GM13976 (cell line): ENCODE data around the gene SLC35B4.

ENCODE experiments used
- DNase-seq: peaks from one replicate; pipeline ENCODE4 v3.0.0; 2012; ENCODE audit warnings: low spot score
- in situ Hi-C: fragments of 300-500 bp; cut with MboI; formaldehyde crosslinking; loops from one replicate; pipeline ENCODE4 v1.12.0; 2022; ENCODE audit warnings: low sequenced_read_pairs, mixed read lengths, inconsistent platforms; ENCODE audit not compliant: unreplicated experiment
- TF ChIP-seq, protein P1 (sequence below): IDR thresholded peaks from 2 replicates; pipeline ENCODE4 v1.5.1; 2012; ENCODE audit warnings: borderline replicate concordance, mild to moderate bottlenecking; ENCODE audit not compliant: insufficient read depth; ENCODE audit errors: extremely low read depth, missing control alignments, control extremely low read depth

Gene SLC35B4

GRCh38 chr7:134350709-134351108 lies 34.0 kb upstream of the SLC35B4 start:
- TF ChIP-seq, protein P1, sequence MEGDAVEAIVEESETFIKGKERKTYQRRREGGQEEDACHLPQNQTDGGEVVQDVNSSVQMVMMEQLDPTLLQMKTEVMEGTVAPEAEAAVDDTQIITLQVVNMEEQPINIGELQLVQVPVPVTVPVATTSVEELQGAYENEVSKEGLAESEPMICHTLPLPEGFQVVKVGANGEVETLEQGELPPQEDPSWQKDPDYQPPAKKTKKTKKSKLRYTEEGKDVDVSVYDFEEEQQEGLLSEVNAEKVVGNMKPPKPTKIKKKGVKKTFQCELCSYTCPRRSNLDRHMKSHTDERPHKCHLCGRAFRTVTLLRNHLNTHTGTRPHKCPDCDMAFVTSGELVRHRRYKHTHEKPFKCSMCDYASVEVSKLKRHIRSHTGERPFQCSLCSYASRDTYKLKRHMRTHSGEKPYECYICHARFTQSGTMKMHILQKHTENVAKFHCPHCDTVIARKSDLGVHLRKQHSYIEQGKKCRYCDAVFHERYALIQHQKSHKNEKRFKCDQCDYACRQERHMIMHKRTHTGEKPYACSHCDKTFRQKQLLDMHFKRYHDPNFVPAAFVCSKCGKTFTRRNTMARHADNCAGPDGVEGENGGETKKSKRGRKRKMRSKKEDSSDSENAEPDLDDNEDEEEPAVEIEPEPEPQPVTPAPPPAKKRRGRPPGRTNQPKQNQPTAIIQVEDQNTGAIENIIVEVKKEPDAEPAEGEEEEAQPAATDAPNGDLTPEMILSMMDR, result no peak
- DNase-seq, result no peak
- in situ Hi-C loops, result no loop called here

- DNase-seq, result no peak
- in situ Hi-C loops, result no loop called here
- TF ChIP-seq, protein P1, result no peak
Measured at GRCh38 chr7:134347567-134347966, 30.8 kb upstream of the SLC35B4 start.

DNA sequence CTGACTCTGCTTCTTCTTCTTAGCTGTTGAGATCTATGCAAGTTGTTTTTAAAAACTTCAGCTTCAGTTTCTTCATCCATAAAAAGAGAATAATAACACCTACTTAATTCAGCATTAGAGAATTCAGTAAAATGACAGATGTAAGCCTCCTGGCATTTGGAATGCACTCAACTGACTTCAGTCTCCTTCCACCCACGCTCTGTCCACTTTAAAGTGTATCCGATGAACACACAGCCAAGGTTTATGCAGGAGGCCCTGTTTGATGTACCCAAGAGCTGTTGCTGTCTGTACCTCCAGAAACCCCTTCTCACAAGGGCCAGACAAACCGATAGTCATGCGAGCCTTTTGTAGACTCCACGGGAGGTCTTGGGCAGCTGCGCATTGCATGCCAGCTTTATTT lies 27.1 kb upstream of the SLC35B4 start:
- TF ChIP-seq, protein P1, result no peak
- DNase-seq, result no peak
- in situ Hi-C loops, result no loop called here

GRCh38 chr7:134343136-134343535 lies 26.4 kb upstream of the SLC35B4 start:
- TF ChIP-seq, protein P1, result no peak
- no peak for DNase-seq
- in situ Hi-C loops, result no loop called here

- in situ Hi-C loops, result no loop called here
- TF ChIP-seq, protein P1, result no peak
- no peak for DNase-seq
Measured at GRCh38 chr7:134339475-134339874, 22.7 kb upstream of the SLC35B4 start.

DNA sequence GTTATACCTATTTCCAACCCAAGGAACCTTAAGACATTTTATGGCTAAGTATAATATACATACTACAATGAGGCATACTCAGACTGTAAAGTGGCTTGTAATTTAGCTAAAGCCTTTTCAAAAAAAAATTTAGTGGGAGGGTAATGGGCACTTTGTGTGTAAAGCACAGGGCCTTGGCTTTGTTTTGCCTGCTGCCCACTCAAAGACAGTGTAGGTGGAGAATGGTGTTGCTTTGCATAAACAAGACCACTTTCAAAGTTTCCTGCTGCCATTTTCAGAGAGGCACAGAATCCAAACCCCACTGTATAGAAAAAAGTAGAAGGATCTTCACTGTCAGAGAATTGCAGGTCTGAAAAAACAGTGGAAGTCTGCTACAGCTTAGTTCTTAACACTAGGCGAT lies 21.2 kb upstream of the SLC35B4 start:
- no peak for DNase-seq
- TF ChIP-seq, protein P1, result no peak
- in situ Hi-C loops, result no loop called here

DNA sequence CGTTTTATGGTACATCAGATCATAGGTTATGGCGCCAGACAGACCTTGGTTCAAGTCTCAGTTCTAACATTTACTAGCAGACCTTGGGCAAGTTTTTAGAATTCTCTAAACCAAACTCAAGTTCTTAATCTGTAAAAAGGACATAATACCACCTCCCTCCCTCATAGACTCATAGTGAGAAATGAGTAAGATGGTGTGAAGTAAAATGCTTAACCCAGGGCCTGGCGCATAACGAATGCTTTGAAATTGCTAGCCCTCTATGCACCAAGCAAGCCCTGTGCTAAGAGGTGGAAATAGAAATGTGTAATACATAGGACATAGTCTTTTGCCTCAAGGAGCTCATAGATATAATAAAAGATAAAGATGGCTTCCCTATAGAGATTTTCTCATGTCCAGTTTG lies 17.7 kb upstream of the SLC35B4 start:
- no peak for DNase-seq
- TF ChIP-seq, protein P1, result no peak
- in situ Hi-C loops, result no loop called here
